Stimulated activated CD4-positive, alpha-beta T cell treated with anti-CD3 and anti-CD28 coated beads, Interleukin-1b, Interleukin-23, amount 100 ng/mL, for 48 hours (primary cell): Measurements from ENCODE around the gene RAB40B.

Experiments used
- DNase-seq: peaks from one replicate; pipeline ENCODE4 v3.0.0-alpha.2; 2020

The RAB40B gene

DNA sequence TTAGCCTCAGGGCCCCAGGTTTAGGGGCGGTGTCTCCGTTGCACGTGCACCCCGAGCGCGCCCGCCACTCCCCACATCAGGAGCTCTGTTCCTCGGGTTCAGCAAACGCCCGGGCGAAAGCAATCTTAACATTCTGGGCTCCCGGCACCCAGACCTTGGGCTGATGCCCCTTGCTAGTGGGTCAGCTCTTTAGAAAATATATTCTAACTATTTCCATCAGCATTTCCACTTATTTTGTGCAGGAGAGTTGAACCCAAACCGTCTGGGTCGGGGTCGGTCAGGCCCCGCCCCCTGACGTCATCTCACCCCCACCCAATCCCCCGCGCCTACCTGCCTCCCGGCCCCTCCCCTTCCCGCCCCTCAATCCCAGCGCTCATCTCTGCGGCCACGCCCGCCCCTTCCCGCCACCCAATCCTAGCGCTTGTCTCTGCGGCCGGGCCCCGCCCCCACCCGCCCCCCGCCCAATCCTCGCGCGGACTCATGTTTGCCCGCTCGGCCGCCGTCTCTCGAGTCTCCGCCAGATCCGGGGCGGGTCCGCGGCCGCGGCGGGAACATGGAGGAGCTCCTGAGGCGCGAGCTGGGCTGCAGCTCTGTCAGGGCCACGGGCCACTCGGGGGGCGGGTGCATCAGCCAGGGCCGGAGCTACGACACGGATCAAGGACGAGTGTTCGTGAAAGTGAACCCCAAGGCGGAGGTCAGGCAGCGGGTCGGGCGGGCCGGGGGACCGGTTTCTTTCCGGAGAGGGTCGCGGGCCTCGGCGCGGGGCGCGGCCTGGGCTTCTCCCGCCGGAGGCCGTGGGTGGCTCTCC, 17.9 kb upstream of the RAB40B start, which contains the start of gene FN3KRP:
Gene FN3KRP, plus strand, starts transcription at position 504 of the 808 bp plus-strand sequence. Its CDS starts 50 bp downstream, at position 554.
- DNase-seq, result peak; percentile 95

DNA sequence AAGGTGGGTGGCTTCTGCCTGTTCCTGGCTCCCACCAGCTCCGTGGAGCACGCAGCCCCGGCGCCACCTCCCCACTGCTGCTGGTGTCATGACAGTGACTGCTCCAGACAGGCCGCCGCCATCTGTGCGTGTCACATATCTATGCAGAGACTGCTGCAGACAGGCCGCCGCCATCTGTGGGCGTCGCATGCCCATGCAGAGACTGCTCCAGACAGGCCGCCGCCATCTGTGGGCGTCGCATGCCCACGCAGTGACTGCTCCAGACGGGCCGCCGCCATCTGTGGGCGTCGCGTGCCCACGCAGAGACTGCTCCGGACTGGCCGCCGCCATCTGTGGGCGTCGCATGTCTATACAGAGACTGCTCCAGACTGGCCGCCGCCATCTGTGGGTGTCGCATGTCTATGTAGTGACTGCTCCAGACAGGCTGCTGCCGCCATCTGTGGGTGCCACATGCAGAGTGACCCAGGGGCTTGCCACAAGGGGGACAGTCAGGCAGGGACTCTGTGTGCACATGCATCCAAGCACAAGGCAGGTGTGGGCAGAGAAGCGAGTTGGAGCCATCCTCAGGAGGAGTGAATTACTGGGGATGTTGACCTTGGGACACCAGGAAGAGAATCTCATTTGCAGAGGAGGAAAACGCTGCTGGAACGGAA, 14.7 kb upstream of the RAB40B start:
- no peak for DNase-seq

DNA sequence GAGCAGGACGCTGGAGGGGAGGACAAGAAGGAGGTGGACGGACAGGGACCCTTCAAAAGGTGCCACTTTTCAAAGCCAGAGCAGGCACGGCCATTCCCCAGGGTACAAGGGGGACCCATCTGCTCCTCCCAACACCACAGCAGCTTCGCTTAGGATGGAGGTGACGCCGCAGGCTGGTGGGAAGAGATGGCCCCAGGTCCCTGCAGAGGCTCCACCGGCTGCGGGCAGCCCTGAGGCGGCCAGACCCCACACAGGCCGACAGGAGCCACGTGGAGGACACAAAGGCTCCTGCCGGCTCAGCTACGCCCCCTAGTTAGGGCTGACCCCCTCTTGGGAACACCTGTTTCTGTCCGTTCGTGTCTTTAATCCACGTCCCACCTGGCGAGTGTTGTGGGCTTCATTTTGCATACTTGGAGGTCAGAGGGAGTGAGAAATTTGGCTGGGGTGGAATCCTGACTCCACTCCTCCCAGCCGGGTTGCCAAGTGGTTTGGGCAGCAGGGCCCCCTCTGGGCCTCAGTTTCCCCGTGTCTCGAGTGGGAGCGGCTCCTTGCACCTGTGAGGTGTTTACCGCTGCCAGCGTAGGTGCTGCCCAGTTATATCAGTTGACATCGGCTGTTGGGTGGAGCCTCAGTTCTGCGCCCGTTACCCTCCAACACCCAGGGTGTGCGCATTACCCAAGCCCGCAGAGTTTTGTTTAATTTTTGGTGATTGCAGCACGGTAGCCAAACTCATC, 12.2 kb upstream of the RAB40B start:
- DNase-seq, result no peak

DNA sequence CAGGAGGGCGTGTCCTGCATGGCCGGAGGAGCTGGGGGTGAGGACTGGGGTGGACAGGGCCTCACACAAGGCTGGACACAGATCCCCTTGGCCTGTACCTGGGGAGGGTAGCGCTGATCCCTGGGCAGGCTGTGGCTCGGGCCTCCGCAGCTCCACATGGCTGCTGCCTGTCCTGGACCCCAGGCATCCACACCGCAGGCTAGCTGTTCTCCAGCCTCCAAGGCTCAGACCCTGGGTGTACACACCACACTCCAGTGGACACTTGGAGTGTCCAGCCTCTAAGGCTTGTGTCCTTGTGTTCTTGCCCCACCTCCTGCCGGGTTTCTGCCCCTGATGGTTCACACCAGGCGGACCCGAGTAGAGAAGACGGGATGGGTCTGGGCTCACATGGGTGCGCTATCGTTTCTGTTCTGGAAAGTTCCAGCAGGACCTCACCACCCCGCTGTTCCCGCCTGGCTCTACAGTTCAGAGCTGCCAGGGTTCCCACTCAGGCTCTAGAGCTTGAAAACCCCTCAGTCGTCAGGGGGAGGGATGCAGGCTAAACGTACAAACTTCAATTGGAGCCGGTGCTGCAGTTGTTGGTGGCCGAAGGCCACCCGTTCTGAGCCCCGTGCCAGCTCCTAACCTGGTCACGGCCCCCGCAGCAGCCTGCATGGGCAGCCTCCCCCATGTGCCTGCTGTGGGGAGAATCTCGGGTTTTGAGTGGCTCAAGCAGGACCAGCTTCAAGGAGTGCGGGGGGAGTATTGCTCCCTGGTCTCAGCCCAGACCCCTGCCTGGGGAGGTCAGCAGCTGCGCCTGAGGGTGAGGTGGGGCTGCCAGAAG, 11.4 kb upstream of the RAB40B start:
- DNase-seq, result no peak

DNA sequence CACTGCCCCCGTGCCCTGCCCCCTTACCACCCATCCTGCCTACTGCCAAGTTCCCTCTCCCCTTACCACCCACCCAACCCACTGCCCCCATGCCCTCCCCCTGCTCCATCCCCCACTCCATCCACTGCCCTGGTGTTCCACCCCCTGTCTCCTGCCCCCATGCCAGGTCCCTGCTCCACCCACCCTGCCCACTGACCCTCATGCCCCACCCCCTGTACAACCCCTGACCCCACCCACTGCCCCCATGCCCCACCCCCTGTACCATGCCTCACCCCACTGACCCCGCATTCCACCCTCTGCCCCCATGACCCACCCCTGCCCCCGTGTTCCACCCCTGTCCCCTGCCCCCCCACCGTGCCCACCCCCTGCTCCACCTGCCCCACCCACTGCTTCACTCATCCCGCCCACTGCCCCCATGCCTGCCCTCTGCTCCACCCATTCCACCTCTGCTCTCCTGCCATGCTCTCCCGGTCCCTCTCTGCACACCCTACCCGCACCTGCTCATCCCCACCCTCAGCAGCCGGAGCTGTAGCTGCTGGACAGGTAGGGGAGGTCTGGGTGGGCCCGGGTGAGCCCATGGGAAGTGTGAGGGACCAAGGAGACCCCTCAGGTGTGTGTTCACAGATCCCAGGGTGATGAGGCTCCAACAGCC, 10.7 kb upstream of the RAB40B start:
- DNase-seq, result no peak

DNA sequence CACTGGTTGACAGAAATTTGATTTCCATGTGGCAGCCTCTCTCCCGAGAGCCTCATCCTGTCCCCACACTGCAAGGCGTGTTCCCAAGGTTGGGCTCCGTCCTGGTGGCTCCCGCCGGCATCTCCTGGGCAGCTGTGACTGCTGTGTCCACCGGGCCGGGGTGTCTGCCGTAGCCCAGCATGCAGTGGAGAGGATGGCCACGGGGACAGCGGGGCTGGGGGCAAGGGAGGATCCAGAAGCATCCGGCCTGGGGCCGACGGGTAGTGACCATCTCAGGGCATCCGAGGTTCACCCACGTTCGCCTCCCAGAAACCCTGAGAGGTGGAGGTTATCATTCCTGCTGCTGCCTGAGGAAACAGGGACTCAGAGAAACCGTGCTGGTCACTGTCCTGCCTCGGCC, 7.3 kb upstream of the RAB40B start:
- DNase-seq, result no peak

DNA sequence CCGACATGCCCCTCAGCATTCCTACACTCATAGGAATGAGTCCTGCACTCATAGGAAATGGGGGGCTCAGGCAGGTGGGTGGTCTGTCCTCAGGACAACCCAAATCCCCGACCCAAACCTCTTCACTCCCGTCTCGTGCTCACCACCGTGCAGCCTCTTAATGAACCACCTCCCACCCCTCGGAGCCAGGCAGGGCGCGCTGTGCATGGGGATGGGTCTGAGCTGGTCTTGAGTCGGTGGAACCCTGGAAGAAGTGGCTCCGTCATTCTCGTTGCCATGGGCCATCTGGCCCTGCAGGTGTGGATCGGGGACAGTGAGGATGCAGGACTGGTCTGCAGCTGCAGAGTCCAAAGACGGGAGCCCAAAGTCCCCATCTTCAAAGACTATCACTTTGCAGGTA, 6.4 kb upstream of the RAB40B start:
- no peak for DNase-seq

DNA sequence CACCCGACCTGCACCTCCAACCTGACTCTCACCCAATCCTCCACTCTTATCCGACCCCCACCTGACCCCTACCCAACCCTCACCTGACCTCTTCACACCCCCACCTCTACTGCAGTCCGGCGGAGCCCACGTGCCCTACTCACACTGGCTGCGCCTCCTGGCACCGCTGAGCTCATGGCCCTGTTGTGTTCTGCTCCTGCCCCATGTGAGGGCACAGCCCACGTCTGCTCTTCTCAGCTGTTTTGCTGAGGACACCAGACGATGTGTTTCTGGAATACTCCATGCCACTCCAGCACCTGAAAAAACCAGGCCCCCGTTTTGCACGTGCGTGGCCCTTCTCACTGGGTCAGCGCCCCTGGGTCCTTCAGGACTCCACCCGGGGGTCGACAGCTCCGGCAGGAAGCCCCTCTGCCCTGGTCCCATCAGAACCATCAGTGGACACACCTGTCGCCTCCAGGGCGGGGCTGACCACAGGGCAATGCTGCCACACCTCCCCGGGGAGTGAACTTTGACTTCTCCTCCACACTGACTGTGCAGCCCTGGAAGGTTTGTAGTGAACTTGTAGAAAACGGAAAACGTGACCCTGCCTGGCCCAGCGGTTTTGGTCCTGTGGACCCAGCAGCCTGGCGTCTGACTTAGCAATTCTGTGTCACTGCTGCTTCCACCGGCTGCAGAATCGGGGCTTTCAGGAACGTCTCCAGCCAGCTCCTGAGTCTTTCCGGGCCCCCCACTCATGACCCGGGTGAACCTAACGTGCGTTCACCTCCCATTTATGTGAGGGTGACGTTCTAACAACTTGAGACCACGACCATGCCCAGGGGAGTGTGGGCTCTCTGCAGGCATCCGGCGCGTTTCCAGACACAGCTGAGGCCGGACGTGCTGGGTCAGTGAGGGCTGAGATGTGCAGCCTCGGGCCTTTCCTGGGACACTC, 5.7 kb upstream of the RAB40B start:
- DNase-seq, result no peak

DNA sequence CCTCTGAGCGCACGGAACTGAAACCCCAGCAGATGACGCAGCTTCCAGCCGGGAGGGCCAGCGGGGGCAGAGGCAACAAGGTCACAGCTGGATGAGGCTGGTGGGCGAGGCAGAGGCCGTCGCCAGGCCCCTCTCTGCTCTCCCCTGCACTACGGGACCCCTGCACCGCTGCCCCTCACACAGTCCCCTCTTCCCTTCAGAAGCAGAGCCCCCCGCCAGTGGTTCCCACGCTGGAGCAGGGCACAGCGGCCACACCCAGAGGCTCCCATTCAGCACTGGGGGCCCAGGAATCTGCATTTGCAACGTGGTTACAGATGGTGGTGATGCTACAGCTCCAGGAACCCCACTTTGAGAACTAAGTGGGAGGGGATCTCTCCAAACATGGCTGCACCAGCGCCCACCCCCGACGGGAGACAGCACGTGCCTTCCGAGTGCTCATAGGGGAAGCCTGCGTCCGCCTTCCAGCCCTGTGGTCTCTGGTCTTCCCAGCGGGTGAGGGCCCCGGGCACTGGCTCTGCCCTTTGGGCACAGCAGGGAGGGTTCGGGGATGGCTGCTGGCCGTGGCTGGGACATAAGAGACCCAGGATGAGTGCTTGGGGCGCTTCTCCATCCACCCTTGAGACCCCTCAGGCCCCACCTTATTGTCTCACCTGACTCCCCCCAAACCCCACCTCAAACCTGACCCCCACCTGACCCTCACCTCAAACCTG, 4.7 kb upstream of the RAB40B start:
- no peak for DNase-seq

DNA sequence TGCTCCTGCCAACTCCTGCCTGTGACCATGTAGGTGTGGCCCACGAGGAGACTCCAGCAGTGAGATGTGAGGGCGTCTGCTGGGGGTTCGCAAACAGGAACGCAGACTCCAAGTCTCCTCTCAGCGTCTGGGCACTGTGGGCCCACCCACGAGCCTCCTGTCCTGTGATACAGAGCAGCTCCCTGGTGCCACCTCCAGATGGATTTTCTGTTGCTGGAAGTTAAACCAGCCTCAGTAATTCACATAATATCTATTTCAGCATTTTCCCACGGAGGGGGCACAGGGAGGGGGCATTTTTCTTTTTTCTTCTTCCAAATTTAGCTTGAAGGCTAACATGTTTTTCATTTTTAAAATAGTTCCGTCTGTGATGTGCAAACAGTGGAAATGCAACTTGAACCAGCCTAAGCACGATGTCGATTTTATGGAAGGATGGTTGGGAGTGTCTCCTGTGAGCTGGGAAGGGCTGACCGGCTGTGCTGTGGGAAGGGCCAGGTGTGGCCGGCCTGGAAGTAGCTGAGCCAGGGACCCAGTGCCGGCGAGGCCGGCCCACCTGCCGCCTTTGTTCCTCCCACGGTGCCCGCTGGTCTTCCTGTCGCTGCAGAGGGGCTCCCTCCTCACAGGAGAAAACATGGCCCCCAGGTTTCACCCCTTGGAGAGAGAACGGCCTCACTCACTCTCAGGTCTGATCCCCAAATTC, 3.9 kb upstream of the RAB40B start:
- no peak for DNase-seq

DNA sequence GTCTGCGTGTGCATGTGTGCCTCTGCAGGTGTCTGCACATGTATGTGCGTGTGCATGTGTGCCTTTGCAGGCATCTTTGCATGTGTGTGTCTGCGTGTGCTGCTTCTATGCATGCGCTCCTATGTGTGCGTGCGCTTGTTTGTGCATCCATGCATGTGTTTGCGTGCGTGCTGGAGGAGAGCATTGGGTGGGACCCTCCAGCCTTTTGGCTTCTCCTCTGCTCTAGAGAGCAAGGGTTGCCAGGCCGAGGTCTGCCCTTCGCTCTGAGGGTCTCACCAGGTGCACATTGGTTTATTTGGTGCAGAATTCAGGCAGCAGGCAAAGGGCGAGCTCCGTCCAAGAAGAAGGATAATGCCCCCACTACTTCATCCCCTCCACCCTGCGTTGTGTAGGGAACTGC, 1.1 kb upstream of the RAB40B start:
- no peak for DNase-seq

DNA sequence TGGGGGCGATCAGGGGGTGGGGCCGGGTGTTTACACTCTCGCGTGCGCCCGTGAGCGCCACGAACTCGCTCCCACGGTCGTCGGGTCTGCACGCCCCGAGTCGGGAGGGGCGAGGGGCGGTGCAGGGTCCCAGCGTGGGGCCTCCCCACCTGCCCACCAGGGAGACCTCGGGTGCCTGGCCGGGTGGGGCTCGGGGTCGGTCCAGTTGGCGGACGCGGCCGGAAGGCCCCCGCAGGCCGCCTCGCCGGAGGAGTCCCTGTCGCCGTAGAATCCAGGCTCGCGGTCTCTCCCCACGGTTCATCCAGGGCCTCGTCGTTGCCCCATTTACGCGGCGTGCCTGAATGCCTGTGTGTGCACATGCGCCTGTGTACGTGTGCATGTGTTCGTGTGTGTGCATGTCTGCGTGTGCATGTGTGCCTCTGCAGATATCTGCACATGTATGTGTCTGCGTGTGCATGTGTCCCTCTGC, 510 bp upstream of the RAB40B start:
- DNase-seq, result no peak

DNA sequence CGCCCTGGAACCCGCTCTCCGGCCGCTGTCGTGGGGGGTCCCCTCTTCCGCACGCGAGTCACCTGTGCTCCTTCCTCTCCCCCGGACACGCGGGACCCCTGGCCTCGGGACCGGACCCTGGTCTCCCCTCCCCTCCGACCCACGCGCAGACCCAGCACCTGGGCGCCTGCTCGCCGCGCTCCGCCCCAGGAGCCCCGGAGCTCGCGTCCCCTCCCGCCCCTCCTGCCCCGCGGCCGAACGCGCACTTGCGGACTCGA, 762 bp downstream of the RAB40B start:
- no peak for DNase-seq

DNA sequence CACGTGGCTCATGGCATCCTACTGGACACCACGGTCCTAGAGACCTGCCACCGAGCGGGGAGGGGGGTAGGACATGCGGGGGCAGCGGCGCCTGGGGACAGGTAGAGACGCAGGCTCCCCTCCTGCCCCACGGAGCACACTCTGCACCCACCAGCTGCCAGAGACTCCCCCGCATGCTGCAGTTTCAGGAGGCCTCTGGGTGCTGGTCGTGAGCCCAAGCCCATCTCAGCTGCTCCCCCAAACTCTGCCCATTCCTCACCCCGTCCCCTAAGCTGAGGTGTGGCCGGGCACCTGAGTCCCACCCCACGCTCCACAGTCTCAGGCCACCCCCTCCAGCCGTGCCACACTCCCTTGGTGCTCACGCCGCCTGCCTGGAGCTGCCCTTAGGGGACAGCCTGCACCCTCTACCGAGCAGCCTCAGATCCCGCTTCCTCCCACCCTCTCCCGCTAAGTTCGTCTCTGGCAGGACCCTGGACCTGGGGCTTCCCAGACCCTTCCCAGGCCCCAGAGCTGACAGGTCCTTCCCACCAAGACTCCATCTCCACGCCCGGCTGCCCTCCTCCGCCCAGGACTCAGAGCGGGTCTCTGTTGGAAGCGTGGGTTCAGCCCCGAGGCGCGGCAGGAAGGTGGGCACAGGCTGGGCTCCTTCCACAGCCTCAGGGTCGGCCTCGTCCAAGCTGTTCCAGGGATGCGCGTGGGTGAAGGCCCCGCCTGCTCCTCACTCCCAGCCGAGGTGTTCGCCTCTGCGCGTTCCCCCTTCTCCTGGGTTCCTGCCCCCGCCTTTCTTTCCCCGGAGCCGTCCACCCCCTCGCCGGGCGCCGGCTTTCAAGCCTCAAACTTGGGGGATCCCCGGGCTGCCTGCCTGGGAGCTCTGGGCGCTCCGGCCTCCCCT, 1.3 kb downstream of the RAB40B start:
- no peak for DNase-seq

DNA sequence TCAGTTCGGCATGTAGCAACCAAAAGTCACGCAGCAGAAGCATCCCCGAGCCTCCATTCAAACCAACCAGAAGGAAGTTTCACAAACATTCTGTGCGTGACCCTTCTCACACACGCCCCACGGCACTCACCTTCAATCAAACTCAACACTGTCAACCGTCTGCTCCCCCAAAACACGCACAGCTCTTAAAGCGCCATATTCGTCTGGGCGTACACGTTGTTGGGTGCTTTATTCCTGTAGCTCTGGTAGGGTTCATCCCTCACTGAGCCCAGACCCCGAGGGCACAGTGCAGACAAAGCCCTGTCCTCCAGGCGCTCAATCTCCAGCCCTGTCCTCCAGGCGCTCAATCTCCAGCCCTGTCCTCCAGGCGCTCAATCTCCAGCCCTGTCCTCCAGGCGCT, 2.2 kb downstream of the RAB40B start:
- no peak for DNase-seq

DNA sequence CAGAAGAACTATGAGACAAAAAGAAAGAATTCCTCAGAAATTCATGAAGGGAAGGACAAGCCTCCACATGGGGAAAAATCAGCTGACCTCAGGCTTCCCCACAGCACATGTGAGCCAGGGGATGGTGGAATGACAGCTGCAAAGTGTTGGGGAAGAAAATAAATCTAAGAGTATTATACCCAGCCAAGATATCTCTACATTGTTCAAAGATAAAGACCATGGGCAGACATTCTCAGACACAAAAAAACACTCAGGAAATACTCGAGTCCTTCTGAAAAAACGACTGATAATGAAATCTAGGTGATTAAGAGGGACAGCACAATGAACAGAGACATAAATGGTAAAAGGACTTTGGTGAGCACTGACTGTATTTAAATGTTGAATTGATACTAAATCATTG, 3.9 kb downstream of the RAB40B start:
- no peak for DNase-seq

DNA sequence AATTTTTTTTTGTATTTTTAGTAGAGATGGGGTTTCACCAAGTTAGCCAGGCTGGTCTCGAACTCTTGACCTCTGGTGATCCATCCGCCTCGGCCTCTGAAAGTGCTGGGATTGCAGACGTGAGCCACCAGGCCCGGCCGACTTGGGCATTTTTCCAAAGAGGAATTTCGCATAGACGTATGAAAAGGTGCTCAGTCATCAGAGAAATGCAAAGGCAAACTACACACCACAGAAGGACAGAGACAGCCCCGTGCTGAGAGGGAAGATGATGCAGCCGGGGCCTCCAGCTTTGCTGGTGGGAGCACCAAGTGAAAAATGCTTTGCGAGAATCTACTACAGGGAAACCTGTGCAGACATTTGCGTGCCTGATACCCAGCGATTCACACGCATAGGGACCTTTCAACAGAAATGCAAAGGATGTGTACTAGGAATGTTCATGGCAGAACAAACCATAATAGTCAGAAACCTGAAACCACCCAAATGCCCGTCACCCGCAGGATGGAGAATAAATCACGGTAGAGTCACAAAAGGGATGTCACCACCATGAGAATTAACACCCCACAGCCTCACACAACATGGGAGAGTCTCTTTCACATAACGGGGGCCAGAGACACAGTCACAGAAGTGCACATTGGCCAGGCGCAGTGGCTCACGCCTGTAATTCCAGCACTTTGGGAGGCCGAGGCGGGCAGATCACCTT, 5.2 kb downstream of the RAB40B start:
- no peak for DNase-seq

DNA sequence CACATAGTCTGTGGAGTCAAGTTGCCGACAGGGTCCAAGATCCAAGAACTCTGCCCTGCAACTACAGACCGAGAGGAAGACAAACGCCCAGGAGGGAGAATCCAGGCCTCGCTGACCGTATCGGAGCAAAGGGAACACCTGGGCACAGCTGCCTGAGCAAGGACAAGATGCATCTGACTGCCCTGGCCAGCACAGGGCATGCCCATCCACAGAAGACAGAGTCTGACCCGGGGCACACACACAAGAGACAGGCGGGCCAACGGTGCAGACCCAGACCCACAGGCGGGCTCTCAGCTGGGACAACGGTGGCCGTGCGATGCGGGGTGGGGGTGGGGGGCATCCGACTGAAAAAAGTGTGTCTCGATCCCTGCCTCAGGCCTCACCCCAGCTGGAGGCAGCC, 6.2 kb downstream of the RAB40B start:
- no peak for DNase-seq
